H9 (cell line): ENCODE data around the gene PRB2. TPM values are rescaled to one million over a fixed set of nuclear protein-coding genes. Genes with fewer than 3 reads are reported as not detected.

Source experiments
- DNase-seq: peaks from one replicate; pipeline ENCODE4 v3.0.0-alpha.2; 2017
- H2AFZ ChIP-seq: one replicate; pipeline ENCODE4 v1.6.1; 2013; ENCODE audit warnings: mild to moderate bottlenecking, low read length, control low read depth, moderate library complexity
- H2AK5ac ChIP-seq: 2 replicates; pipeline ENCODE4 v1.6.1; 2013; ENCODE audit warnings: low read length, control low read depth, mixed read lengths; ENCODE audit not compliant: insufficient read length
- H2BK120ac ChIP-seq: one replicate; pipeline ENCODE4 v1.6.1; 2013; ENCODE audit warnings: low read depth, mild to moderate bottlenecking, low read length, control low read depth, inconsistent platforms; ENCODE audit not compliant: poor library complexity, severe bottlenecking
- H2BK12ac ChIP-seq: 2 replicates; pipeline ENCODE4 v1.6.1; 2013; ENCODE audit warnings: low read length, control low read depth, mixed read lengths, low read depth; ENCODE audit not compliant: insufficient read length
- H2BK15ac ChIP-seq: 2 replicates; pipeline ENCODE4 v1.6.1; 2013; ENCODE audit warnings: low read depth, low read length, control low read depth
- H2BK20ac ChIP-seq: one replicate; pipeline ENCODE4 v1.6.1; 2013; ENCODE audit warnings: low read depth, mild to moderate bottlenecking, low read length, control low read depth, inconsistent platforms; ENCODE audit not compliant: poor library complexity, severe bottlenecking
- H2BK5ac ChIP-seq: 2 replicates; pipeline ENCODE4 v1.6.1; 2013; ENCODE audit warnings: low read length, control low read depth, mixed read lengths; ENCODE audit not compliant: insufficient read length
- H3K14ac ChIP-seq: 2 replicates; pipeline ENCODE4 v1.6.1; 2013; ENCODE audit warnings: low read length, control low read depth; ENCODE audit not compliant: insufficient read depth
- H3K18ac ChIP-seq: 2 replicates; pipeline ENCODE4 v1.6.1; 2013; ENCODE audit warnings: low read depth, mild to moderate bottlenecking, mixed read lengths, low read length, control low read depth; ENCODE audit not compliant: insufficient read length
- H3K23ac ChIP-seq: 2 replicates; pipeline ENCODE4 v1.6.1; 2013; ENCODE audit warnings: low read length, control low read depth, mixed read lengths, low read depth; ENCODE audit not compliant: insufficient read length
- H3K23me2 ChIP-seq: 2 replicates; pipeline ENCODE4 v1.6.1; 2013; ENCODE audit warnings: low read depth, mild to moderate bottlenecking, mixed read lengths, low read length, control low read depth; ENCODE audit not compliant: insufficient read length, poor library complexity, severe bottlenecking
- H3K27ac ChIP-seq: 2 replicates; pipeline ENCODE4 v1.5.1; 2013; ENCODE audit warnings: low read length, control low read depth, mixed read lengths, low read depth; ENCODE audit not compliant: insufficient read length
- H3K27me3 ChIP-seq: 2 replicates; pipeline ENCODE4 v1.6.1; 2013; ENCODE audit warnings: low read length, control low read depth, inconsistent platforms; ENCODE audit not compliant: insufficient read depth
- H3K4ac ChIP-seq: 2 replicates; pipeline ENCODE4 v1.6.1; 2013; ENCODE audit warnings: low read depth, mild to moderate bottlenecking, control low read depth, inconsistent platforms, low read length, moderate library complexity
- H3K4me1 ChIP-seq: 2 replicates; pipeline ENCODE4 v1.6.1; 2013; ENCODE audit warnings: low read length, control low read depth, inconsistent platforms; ENCODE audit not compliant: insufficient read depth
- H3K4me2 ChIP-seq: 2 replicates; pipeline ENCODE4 v1.6.1; 2013; ENCODE audit warnings: low read length, control low read depth, mixed read lengths; ENCODE audit not compliant: insufficient read length, insufficient read depth
- H3K56ac ChIP-seq: 2 replicates; pipeline ENCODE4 v1.6.1; 2013; ENCODE audit warnings: low read depth, mild to moderate bottlenecking, mixed read lengths, low read length, control low read depth; ENCODE audit not compliant: insufficient read length
- H3K79me1 ChIP-seq: 2 replicates; pipeline ENCODE4 v1.6.1; 2013; ENCODE audit warnings: low read depth, mild to moderate bottlenecking, moderate library complexity, low read length, control low read depth, inconsistent platforms; ENCODE audit not compliant: insufficient read depth, poor library complexity, severe bottlenecking
- H3K79me2 ChIP-seq: 2 replicates; pipeline ENCODE4 v1.6.1; 2013; ENCODE audit warnings: low read length, control low read depth, inconsistent platforms; ENCODE audit not compliant: insufficient read depth
- H3K9ac ChIP-seq: 2 replicates; pipeline ENCODE4 v1.6.1; 2013; ENCODE audit warnings: low read length, control low read depth, mixed read lengths; ENCODE audit not compliant: insufficient read length; ENCODE audit errors: extremely low read depth
- H3K9me3 ChIP-seq: one replicate; pipeline ENCODE4 v1.6.1; 2013; ENCODE audit warnings: low read depth, low read length, inconsistent platforms; ENCODE audit not compliant: control insufficient read depth
- H3T11ph ChIP-seq: one replicate; pipeline ENCODE4 v1.6.1; 2013; ENCODE audit warnings: mild to moderate bottlenecking, low read length, control low read depth, inconsistent platforms
- H4K20me1 ChIP-seq: one replicate; pipeline ENCODE4 v1.6.1; 2013; ENCODE audit not compliant: control insufficient read depth, insufficient read length, insufficient read depth
- H4K5ac ChIP-seq: 2 replicates; pipeline ENCODE4 v1.6.1; 2013; ENCODE audit warnings: low read depth, mild to moderate bottlenecking, mixed read lengths, low read length, control low read depth; ENCODE audit not compliant: insufficient read length
- H4K8ac ChIP-seq: replicated peaks from 2 replicates; pipeline ENCODE4 v1.6.1; 2013; ENCODE audit warnings: low read length, control low read depth, mixed read lengths, low read depth; ENCODE audit not compliant: insufficient read length
- H4K91ac ChIP-seq: 2 replicates; pipeline ENCODE4 v1.6.1; 2013; ENCODE audit warnings: low read depth, mild to moderate bottlenecking, moderate library complexity, mixed read lengths, low read length, control low read depth; ENCODE audit not compliant: insufficient read length
- H3K27ac Mint-ChIP-seq, 3 experiments: 2 replicates in 2 of 3; 3 replicates in 1 of 3; pipeline ENCODE4 v1.8.0; 2020 to 2021; ENCODE audit warnings: mixed read lengths in 3 of 3, mild to moderate bottlenecking in 1 of 3, moderate library complexity in 1 of 3
- H3K27me3 Mint-ChIP-seq: 2 replicates; pipeline ENCODE4 v1.8.0; 2021; ENCODE audit warnings: low read depth, mild to moderate bottlenecking, moderate library complexity, mixed read lengths
- H3K36me3 Mint-ChIP-seq, 3 experiments: 2 replicates in 2 of 3; 3 replicates in 1 of 3; pipeline ENCODE4 v1.8.0; 2020 to 2021; ENCODE audit warnings: low read depth in 3 of 3, mixed read lengths in 3 of 3; ENCODE audit not compliant: insufficient read depth in 1 of 3
- H3K4me1 Mint-ChIP-seq, 2 experiments: 2 replicates each; pipeline ENCODE4 v1.8.0; 2020; ENCODE audit warnings: mixed read lengths in 2 of 2
- H3K4me3 Mint-ChIP-seq, 2 experiments: 2 replicates in 1 of 2; 3 replicates in 1 of 2; pipeline ENCODE4 v1.8.0; 2020 to 2021; ENCODE audit warnings: mild to moderate bottlenecking in 2 of 2, mixed read lengths in 2 of 2, moderate library complexity in 1 of 2
- H3K9me3 Mint-ChIP-seq, 2 experiments: 2 replicates in 1 of 2; 3 replicates in 1 of 2; pipeline ENCODE4 v1.8.0; 2020; ENCODE audit warnings: mild to moderate bottlenecking in 2 of 2, mixed read lengths in 2 of 2, moderate library complexity in 1 of 2
- WGBS: extraction: QIAGEN DNeasy Blood & Tissue Kit; methylation state at CpG from one replicate; pipeline ENCODE4 v1.1.7; 2013; ENCODE audit warnings: missing lambda C conversion rate, low lambda C conversion rate, mixed read lengths; ENCODE audit not compliant: insufficient read length; ENCODE audit errors: extremely low coverage; 5-methylcytosine and 5-hydroxymethylcytosine counted together
- total RNA-seq: library from RNA; stranded (reverse); gene quantifications from 2 replicates; pipeline ENCODE4 v1.2.1, GENCODE V29; 2021
- TF ChIP-seq, protein P1 (sequence below): fragments of 200-600 bp; sonication (generic); conservative IDR thresholded peaks from 3 replicates; pipeline ENCODE4 v1.8.0; 2021; ENCODE audit warnings: antibody characterized with exemption, mild to moderate bottlenecking

Gene PRB2
- total RNA-seq, 1 experiment from 2014 or later: not detected

DNA sequence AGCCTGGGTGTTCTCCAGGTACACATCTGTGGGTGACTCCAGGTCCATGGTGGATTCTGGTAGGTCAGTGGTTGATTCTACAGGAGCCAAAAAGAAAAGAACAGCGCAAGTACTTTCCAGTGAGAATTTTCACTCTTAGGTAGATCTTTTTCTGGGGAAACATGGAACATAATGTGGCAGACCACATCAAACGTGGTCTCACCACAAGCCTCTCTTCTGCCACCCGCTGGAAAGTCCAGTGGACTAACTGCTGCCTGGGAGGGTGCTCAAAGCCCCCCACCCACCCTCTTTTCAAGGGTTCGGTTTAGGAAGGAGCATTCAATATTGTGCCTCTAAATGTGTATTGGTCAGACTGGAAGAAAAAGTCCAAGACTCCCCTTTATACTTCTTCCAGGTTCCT, 36.1 kb upstream of the PRB2 start:
- Mint-ChIP-seq H3K27ac (no peak overlapping the region), H3K4me3 (no peak overlapping the region), H3K4me1 (peaks cover 4 to 6% of the 10 kb centered on the region in 2 experiments; a peak in 3 of 4 replicates), H3K9me3 (no peaks in the 10 kb centered on the region), H3K27me3 (peaks cover under 1% of the 10 kb centered on the region; the same call in 1 of the 2 replicates), H3K36me3 (no peaks in the 10 kb centered on the region)
- Histone ChIP-seq H4K20me1 (no peaks in the 10 kb centered on the region), H2AK5ac (no peak overlapping the region), H3K27ac (no peak overlapping the region), H3K18ac (no peak overlapping the region), H3K4me1 (peaks cover 3% of the 10 kb centered on the region; the same call in 1 of the 2 replicates), H3K56ac (no peak overlapping the region), H3K4me2 (no peak overlapping the region), H2AFZ (no peak overlapping the region), H3K9ac (no peak overlapping the region), H3K9me3 (no peaks in the 10 kb centered on the region), H4K8ac (no peak overlapping the region), H4K91ac (no peak overlapping the region), H3K79me1 (no peaks in the 10 kb centered on the region), H2BK5ac (no peak overlapping the region), H3K14ac (no peak overlapping the region), H2BK15ac (no peak overlapping the region), H3K27me3 (no peaks in the 10 kb centered on the region), H3K23ac (no peak overlapping the region), H2BK12ac (no peak overlapping the region), H3K23me2 (no peaks in the 10 kb centered on the region), H3K79me2 (no peaks in the 10 kb centered on the region), H2BK120ac (no peak overlapping the region), H2BK20ac (no peak overlapping the region), H3K4ac (no peak overlapping the region), H3T11ph (no peak overlapping the region), H4K5ac (no peak overlapping the region)
- no CpG with 5 or more reads among the region's 4 CpGs for WGBS
- DNase-seq: no peak
- TF ChIP-seq, protein P1, sequence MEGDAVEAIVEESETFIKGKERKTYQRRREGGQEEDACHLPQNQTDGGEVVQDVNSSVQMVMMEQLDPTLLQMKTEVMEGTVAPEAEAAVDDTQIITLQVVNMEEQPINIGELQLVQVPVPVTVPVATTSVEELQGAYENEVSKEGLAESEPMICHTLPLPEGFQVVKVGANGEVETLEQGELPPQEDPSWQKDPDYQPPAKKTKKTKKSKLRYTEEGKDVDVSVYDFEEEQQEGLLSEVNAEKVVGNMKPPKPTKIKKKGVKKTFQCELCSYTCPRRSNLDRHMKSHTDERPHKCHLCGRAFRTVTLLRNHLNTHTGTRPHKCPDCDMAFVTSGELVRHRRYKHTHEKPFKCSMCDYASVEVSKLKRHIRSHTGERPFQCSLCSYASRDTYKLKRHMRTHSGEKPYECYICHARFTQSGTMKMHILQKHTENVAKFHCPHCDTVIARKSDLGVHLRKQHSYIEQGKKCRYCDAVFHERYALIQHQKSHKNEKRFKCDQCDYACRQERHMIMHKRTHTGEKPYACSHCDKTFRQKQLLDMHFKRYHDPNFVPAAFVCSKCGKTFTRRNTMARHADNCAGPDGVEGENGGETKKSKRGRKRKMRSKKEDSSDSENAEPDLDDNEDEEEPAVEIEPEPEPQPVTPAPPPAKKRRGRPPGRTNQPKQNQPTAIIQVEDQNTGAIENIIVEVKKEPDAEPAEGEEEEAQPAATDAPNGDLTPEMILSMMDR: no peak
